GM19397 (cell line): ENCODE data around the gene TRIO.

ENCODE experiments used
- ATAC-seq: cut with Tn5 transposase; IDR thresholded peaks from one replicate; pipeline ENCODE4 v1.9.1; 2021; ENCODE audit warnings: mild to moderate bottlenecking, moderate library complexity; ENCODE audit not compliant: unreplicated experiment

Gene TRIO

DNA sequence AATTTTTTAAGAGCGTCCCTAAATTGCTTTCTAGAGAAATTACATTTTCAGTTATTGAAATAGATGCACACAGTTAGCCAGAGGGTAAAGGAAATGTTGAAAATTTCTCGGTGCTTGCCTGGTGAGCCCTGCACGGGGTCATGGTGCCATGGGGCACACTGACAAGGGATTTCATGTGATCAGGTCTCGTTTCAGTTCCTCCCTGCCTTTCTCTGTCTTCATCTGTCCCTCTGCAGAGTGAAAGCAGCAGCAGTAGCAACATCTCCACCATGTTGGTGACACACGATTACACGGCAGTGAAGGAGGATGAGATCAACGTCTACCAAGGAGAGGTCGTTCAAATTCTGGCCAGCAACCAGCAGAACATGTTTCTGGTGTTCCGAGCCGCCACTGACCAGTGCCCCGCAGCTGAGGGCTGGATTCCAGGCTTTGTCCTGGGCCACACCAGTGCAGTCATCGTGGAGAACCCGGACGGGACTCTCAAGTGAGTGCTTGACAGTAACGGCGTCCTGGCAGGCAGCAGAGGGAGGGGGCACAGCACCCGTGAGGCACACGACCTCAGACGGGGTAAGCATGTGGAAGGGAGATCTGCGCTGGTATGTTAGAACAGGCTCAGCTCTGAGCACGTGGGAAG lies 349.3 kb downstream of the TRIO start:
- no peak for ATAC-seq

DNA sequence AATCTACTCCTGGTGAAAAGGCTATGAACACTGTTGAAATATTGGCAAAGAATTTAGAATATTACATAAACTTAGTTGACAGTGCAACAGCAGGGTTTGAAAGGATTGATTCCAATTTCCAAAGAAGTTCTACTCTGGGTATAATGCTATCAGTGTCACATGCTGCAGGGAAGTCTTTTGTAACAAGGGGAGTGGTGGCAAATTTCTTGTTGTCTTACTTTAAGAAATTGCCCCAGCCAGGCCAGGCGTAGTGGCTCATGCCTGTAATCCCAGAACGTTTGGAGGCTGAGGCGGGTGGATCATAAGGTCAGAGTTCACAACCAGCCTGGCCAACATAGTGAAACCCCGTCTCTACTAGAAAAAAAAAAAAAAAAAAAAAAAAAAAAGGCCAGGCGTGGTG lies 352.2 kb downstream of the TRIO start:
- ATAC-seq: no peak

DNA sequence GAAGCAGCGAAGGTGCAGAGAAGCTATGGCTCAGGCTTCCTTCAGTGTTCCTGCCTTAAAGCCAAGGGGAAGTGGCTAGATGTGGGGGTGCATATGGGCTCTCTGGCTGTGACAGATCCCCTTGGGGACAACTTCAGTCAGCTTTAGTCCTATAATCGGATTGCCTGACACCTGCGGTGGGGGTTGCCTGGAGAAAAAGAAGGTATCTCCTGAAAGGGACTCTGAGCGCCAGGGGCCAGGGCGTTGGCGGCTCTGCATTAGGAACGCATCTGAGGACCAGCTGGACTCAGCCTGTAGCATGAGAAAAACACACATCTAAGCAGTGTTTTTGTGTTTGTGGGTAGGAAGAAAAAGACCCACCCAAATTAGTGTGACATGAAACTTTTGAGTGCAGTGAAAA lies 354.2 kb downstream of the TRIO start:
- ATAC-seq: no peak

DNA sequence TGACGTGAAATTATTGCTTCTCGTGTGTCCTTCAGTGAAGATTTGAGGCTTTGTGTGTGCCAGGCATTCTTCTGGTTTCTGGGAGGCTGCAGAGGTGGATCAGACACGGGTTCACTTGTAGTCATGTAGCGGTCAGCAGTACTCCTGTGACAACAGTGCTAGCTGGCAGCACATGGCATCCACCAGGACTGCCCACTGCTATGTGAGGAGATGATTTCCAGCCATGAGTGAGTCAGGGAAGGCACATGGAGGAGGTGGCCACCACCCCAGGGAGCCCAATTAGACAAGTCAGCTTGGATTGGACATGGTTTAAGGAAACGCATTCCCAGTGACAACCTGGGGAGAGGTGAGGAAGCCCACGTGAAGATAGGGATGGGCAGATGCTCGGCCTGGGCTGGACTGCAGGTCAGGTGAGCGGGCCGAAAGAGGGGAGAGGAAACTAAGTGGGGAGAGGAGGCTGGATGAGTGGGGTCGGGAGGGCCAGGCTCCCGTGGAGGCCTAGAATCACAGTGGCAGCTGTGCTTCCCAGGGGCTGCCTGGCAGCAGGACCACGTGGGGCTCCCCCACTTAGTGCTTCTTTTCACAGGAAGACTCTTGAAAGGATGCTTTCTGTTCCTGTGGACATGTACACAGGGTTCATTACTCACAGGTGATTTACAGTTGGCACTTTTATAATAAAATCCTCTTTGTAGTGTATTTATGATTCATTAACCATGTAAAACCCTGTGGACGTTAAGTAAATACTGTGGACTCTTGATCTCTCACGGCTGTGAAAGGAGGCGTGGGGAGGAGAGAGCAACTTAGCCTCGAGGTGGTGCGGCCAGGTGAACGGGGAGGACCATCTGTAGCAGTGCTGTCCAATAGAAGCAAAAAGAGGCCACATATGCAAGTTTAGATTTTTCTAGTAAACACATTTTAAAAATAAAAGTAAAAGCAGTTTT lies 358.5 kb downstream of the TRIO start:
- no peak for ATAC-seq

DNA sequence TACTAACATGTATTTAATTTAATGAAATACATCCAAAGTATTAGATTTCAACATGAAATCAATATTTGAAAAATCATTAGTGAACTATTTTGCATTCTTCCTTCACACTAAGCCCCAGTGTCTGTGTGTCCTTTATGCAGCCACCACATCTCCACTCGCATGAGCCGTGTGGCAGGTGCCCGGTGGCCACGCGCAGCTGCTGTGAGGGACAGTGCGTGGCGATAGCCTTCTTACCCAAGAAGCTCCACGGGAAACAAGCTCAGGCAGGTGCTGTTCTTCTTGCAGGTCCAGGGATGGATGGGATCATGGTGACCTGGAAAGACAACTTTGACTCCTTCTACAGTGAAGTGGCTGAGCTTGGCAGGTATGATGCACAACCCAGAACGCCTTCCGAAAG lies 359.1 kb downstream of the TRIO start:
- no peak for ATAC-seq

DNA sequence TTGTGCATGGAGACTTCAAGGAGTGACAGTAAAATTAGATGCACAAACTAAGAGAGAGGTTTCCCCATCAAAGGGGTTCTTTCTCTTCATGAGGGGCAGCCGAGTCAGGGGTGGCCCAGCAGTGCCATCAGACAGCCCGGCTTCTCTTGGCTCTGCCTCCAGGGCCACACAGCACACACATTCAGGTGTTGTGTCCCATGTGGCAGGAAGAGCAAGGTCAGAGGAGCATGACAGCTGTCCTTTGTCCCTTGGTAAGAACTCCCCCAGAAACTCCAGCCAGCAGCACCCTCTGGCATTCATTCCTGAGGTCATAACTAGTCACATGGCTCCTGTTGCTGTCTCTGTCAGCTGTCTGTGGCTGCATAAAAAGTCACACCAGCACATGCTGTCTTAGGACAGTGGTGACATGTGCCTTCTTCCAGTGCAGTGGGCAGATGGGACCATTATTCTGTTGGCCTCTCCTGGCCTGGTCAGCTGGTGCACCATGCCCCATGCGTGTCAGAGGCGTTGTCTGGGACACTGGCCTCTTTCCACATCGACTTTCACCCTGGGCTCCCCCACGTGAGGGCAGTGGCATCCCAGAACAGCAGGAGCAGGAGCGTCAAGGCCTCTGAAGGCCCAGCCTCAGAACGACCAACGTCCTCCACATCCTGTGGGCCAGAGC lies 360.0 kb downstream of the TRIO start:
- ATAC-seq: no peak

DNA sequence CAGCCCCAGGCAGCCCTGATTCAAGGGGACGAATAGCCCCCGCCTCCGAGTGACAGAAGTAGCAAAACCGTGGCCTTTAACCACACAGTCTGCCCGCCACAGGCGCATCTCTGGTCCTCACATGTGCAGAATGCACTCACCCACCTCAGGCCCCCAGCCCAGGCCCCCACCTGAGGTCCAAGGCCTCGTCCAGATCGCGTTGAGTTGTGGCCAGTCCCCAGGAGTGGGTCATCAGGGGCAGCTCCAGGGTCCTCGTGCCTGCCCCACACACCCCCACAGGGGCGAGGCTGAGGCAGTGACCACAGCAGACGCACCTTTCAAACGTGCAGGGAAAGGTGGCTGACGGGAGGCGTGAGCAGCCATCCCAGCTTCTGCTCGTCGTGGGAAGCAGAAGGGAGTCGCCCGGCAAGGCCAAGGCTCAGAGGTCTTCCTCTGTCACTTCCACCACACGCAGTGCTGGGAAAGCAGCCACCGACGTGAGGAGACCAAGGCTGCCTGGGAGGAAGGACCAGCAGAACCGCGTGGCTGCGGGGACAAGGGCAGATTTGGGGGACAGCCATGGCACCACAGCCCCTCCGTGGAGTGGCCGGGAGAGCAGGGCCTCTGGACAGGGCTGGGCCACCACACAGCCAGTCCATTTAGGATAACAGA lies 360.7 kb downstream of the TRIO start:
- ATAC-seq: no peak

DNA sequence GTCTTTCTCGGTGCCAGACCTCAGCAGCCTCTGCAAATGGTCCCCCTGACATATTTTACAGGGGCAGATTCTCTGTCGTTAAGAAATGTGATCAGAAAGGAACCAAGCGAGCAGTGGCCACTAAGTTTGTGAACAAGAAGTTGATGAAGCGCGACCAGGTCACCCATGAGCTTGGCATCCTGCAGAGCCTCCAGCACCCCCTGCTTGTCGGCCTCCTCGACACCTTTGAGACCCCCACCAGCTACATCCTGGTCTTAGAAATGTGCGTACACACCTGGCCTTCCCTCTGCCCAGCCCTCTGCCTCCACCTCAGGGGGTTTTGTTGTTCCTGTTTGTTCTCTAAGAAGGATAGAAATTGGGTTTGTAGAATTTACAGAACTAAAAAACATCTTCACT lies 361.2 kb downstream of the TRIO start:
- no peak for ATAC-seq

DNA sequence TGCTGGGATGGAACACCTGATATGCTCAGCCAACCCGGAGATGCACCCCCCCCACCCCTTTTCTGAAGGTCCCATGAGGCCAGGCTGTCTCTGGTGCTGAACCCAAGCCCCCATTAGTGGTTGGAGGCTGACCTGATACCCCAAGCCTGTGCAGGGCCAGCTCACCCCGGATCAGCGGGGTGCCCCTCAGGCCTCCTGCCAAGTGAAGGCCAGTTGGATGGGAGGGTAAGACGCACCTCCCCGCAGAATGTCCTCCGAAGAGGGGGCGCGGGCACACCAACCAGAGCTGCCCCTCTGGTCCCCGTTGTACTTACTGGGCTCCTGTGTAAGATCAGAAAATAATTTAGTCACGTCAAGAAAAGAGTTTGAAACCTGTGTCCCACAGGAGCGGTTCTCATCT lies 361.7 kb downstream of the TRIO start:
- ATAC-seq: no peak

DNA sequence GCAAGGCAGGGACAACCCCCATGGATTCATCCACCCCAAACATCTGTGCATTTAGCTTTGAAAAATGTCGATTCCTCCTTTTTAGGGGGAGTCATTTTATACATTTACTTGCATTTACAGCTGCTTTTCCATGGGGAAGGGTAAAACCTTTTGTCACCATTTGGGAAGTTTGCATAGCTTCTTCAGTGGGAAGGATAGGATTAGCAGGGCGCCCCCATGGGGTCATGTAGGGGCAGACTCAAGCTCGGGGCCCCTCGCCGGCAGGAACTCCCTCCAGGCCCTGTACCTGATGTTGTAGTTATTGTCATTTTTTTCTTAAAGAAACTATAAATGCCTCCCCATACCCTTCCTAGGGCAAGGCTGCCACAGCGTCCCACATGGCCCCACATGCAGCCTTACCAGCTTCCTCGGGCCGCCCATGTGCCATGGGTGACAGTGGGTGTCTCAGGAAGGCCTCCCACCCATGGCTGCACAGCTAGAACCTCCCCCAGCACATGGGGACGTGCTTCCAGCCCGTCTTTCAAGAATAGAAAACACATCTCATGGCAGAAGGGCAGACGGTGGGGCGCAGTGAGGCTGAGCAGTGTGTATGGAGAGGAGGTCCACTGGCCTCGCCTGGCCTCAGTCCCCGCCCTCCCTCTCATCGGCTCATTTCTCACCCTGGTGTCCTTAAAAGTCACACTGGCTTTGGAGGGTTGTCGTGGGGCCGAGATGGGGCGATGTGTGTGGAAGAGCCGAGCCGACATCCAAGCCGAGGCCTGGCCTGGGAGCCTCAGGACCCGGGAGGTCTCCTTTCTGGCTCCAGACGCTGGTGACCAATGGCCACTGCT lies 362.4 kb downstream of the TRIO start:
- no peak for ATAC-seq

DNA sequence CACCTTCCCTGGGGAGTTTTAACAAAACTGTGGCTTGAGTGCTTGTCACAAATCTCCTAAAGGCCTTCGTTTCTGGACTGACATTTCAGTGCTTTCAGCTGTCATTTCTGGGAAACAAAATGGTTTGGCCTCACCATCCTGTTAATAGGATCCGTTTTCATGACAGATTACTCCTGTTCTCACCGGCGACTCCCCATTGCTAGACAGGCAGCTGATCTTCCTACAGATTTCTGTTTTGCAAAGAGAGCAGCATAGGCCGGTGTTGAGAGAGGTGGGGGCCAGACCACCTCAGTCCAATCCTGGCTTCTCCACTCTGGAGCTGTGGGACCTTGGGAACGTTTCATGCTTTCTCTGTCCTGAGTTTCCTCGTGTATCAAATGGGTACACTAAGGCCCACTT lies 363.0 kb downstream of the TRIO start:
- ATAC-seq: no peak

DNA sequence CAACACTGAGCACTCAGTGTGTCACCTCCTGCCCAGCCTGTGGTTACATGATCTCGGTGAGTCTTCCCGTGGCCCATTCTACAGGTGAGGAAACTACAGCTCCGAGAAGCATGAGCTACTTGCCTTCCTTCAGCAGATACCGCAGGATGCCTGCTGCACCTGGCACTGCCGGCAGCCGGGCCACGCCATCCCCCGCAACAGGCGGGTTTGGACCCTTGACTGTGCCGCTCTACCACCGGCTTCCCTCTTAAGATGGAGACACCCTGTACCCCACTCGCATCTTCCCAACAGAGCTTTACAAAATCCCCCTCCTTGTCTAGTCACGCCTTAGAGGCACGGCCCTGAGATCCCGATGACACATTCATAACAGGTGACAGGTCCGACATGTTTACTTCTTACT lies 363.5 kb downstream of the TRIO start:
- no peak for ATAC-seq

DNA sequence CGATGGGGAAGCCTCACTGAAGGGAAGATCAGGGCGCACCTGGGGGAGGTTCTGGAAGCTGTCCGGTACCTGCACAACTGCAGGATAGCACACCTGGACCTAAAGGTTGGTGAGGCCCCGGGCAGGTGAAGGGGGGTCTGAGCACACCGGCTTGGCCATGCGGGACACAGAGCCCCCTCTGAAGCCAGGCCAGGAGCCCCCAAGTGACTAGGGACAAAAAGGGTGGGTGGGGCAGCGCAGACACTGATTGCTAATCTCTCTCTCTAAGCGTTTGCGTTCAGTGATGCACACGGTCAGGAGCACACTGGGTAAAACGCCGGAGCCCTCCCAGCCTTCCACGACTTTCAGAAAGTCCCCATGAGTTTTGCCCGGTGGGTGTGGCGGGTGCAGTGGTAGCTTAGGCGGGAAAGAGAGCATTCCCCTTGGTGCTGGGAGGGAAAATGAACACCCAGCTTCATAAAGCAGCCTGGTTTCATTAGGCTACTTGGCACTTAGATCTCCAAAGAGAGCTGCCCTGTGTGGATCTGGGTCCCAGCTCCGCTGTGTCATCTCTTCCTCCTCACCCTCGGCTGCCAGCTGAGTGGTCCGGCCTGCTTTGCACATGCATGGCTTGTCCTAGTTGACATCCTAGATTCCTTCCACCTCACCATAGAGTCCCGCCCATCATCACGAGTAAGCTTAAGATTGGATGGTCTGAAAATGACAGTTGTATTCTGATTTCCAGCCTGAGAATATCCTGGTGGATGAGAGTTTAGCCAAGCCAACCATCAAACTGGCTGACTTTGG lies 364.2 kb downstream of the TRIO start:
- ATAC-seq: no peak

DNA sequence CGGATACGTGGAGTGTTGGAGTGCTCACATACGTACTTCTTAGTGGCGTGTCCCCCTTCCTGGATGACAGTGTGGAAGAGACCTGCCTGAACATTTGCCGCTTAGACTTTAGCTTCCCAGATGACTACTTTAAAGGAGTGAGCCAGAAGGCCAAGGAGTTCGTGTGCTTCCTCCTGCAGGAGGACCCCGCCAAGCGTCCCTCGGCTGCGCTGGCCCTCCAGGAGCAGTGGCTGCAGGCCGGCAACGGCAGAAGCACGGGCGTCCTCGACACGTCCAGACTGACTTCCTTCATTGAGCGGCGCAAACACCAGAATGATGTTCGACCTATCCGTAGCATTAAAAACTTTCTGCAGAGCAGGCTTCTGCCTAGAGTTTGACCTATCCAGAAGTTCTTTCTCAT lies 364.9 kb downstream of the TRIO start:
- ATAC-seq: no peak

DNA sequence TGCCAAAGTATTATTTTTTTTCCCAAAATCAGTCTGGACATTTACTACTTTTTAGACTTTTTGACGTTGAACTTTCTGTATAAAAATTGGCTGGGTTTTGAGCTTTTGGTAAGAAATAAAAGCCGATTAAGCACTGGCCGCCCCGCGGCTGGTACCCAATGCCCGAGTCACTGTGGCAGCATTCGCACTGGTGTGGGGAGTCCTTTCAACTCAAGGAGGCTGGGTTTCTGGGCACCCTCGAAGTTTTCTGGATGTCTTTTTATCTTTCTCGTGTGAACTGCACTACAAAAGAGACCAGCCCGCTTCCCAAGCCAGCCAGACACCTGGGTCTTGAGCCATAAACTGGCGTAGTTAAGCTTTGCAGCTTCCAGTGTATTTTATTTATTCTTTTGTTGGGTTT lies 366.4 kb downstream of the TRIO start:
- no peak for ATAC-seq

DNA sequence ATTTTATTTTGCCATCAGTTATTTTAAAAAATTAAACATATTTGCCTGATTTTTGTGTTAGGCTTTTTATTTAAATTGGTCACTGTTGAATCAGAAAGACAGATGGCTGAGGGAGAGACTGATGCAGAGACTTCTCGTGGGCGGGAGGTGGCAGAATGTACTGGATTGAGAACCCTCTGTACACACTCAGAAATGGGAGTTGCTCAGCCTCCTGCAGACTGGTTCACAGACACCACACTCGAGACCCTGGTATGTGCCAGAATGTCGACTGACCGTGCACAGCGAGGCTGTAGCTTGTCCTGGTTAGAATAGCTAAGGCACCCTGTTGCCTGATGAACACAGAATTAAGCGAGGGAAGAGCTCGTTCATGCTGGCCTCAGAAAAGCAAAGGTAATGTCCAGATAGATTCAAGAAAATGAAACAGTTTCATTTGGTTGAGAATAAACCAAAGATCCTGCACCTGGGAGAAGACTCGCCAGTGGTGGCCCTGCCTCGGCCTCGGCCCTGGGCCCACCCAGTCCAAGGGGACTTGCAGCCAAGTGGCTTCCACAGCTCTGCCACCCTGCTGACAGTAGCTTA lies 367.1 kb downstream of the TRIO start:
- ATAC-seq: no peak

DNA sequence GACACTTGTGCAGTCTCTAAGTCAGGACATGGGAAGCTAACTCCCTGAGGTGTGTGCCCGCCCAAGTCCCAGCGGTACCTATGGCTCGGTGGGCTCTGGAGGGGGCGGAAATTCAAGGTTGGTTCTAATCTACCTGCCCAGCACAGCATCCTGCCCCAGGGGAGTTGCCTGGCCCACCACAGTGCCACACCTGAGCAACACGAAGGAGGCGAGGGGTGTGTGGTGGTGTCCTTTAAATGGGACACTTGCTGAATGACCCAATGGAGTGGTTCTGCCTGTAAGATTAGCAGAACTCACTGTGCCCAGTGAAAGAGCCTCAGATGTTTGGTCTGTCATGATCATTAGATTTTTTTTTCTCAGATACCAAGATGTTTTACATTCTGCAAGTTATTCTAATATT lies 367.7 kb downstream of the TRIO start:
- no peak for ATAC-seq

DNA sequence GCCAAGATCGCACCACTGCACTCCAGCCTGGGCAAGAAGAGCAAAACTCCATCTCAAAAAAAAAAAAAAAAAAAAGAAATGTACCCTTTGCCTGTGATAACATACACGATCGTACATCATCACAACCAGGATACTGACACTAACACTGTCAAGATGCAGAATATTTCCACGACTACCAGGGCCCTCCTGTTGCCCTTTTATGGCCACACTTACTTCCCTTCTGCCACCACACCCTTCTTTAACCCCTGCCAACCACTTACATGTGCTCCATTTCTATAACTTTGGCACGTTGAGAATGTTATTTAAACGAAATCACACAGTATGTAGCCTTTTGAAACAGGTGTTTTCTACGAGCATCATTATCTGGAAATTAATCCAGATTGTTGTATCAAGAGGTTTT lies 369.4 kb downstream of the TRIO start:
- no peak for ATAC-seq

DNA sequence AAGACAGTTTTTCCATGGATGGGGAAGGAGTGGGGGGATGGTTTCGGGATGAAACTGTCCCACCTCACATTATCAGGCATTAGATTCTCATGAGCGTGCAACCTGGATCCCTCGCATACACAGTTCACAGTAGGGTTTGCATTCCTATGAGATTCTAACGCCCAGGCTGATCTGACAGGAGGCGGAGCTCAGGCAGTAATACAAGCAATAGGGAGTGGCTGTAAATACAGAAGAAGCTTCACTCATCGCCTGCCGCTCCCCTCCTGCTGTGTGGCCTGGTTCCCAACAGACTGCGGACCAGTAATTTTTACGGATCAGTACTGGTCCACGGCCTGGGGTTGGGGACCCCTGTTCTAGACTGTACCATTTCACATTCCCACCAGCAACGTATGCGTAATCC lies 370.1 kb downstream of the TRIO start:
- no peak for ATAC-seq
